GM21619 (cell line): ENCODE measurements around the gene ILF2.
"Not testable (repeated sequence)": the region's sequence is repeated elsewhere in the genome, so short reads cannot be mapped to it uniquely, and the experiment has no call there.

ENCODE experiments used
- ATAC-seq: cut with Tn5 transposase; IDR thresholded peaks from one replicate; pipeline ENCODE4 v1.9.1; 2021; ENCODE audit not compliant: unreplicated experiment

ILF2 gene

GRCh38 chr1:153670859-153671627 lies at the start of gene ILF2:
TSS of gene ILF2 (minus strand) at chr1:153670993. CDS start at chr1:153670922, 71 bp downstream.
- peak; percentile 94 for ATAC-seq

DNA sequence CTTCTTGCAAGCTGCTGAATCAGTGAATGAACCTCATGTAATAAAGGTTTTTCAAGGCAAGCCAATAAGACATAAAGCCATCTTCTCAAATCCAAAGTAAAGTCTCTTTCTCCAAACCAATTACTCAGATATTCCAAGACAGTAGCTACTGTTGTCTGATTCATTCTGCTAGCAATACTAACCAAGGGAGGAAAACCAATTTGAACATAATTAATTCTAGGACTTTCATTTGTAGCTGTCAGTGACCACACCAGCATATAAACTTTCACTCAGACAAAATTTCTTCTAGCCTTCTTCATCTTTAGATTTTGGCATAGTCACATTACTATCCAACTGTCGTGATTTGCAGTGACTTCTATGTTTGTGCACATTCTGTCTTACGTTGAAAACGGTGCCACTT lies 46.5 kb upstream of the ILF2 start:
- ATAC-seq, result no peak

GRCh38 chr1:153716211-153716610 lies 45.4 kb upstream of the ILF2 start:
- not testable (repeated sequence) for ATAC-seq

- no peak for ATAC-seq
Observed at GRCh38 chr1:153711026-153711425, 40.2 kb upstream of the ILF2 start.

DNA sequence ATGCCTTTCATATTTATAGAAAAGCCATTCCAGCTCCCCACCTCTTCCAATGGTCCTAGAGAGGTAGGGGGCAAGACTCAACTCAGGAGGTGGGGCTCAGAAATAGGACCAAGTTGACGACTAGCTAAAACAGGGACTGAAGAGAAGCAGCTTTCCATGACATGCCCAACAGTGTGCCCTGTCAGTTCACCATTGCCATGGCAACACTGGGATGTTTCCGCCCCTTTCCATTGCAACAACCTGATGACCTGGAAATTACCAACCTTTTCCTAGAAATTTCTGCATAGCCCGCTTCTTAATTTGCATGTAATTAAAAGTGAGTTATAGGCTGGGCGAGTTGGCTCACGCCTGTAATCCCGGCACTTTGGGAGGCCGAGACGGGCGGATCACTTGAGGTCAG lies 34.7 kb upstream of the ILF2 start:
- no peak for ATAC-seq

DNA sequence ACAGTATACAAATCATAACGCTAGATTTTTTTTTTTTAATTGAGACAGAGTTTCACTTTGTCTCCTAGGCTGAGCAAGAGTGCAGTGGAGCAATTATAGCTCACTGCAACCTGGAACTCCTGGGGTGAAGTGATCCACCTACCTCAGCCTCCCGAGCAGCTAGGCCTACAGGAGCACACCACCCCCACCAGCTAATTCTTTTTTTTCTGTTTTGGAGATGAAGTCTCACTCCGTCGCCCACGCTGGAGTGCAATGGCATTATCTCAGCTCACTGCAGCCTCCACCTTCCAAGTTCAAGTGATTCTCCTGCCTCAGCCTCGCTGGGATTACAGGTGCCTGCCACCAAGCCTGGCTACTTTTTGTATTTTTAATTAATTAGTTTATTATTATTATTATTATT lies 29.0 kb upstream of the ILF2 start:
- ATAC-seq, result no peak

GRCh38 chr1:153698923-153699714 lies 28.3 kb upstream of the ILF2 start:
- ATAC-seq, result no peak

DNA sequence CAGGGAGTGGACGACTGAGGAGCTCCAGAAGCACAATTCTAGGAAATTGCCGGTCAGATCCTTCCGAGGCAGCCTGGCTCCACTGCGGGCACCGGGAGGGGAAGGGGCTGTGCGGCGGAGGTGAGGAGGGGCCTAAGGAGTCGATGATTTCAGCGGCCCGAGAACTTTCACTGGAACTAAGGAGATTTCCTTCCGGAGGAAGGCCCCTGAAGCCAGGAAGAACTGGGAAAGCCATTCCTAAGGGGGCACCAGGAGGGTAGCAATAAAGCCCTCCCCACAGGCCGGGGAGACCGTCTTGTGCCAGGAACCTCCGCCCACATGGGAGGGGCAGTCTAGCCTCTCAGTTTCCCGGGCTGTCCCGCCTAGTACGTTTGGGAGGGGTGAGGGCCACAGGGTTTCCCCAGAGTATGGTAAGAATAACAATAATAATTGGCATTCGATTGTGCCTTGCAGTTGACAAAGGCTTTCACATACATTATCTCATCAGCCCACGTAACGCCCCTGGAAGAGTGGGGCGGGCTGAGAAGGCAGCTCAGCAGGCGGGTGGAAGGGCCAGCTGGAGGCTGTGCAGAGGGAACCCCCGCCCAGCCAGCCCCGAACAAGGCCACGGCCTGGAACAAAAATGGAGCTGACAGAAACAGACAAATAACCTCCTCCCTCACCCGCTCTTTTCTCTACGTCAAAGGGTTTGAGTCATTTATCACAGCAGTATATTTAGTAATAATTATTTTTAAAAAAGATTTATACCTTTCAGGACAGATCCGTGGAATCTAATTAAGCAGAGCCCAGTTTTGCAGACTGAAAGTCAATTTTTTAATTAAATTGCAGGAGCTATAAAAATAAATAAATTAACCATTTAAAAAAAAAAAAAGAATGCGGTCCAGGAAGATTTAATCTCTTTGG lies 27.5 kb upstream of the ILF2 start:
- no peak for ATAC-seq

DNA sequence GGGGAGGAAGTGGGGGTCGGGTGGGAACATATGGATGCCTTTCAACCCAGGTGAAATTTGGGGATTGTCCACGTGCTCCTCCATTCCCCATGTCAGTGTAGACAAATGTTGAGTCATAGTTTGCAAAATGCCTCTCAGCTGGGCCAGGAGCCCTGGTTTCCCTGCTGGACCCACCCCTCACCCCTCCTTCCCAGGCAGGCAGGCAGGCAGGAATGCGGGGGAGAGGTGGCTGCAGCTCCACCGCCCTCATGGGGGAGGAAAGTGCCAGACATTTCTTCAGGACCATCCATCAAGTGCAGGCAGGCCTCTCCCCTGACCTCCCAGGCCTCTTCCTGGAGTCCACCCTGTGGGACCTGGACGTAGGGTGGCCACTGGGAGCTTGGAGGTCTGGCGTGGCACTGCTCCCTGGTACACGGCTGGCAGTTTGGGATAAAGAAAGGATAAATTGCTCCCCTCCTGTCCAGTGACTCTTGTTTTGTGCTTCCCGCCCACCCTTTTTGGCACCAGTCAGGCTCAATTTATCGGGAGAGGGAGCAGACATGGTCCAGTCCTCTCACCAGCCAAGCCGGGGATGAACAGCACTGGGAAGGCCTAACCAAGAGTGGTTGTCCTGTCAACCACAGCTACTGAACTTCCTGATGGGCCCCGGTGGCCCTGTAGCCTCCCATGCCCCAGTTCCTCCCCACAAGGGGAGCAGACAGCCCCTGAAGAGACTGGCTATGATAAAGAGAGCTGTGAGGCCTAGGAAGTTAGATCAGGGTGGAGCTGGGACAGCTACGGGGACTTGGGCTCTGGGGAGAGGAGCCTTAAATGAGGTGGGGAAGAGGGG lies 26.6 kb upstream of the ILF2 start:
- ATAC-seq, result no peak

- ATAC-seq, result no peak
Observed at GRCh38 chr1:153696741-153697140, 25.9 kb upstream of the ILF2 start.

DNA sequence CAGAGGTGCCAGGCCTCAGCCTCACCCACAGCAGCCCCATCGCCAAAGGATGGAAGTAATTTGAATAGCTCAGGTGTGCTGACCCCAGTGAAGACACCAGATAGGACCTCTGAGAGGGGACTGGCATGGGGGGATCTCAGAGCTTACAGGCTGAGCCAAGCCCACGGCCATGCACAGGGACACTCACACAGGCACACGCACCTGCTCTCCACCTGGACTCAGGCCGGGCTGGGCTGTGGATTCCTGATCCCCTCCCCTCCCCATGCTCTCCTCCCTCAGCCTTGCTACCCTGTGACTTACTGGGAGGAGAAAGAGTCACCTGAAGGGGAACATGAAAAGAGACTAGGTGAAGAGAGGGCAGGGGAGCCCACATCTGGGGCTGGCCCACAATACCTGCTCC lies 22.7 kb upstream of the ILF2 start:
- no peak for ATAC-seq

DNA sequence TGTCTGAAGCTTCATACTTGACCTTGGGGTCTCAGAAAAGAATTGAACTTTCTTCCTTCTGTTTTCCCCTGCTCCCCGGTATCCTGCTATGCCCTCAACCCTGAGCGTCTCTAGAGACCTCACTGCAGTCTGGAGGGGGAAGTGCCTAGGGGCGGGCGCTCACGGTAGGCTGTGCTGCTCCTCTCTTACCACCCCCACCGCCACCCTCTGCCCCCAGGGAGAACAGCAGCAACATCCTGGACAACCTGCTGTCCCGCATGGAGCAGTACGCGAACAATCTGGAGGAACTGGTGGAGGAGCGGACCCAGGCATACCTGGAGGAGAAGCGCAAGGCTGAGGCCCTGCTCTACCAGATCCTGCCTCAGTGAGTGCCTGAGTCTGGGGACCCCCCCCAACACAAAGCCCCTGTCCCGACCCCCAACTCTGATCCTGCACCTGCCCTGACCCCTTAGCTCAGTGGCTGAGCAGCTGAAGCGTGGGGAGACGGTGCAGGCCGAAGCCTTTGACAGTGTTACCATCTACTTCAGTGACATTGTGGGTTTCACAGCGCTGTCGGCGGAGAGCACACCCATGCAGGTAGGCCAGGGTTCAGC lies 18.0 kb upstream of the ILF2 start:
- ATAC-seq, result no peak

GRCh38 chr1:153688276-153688675 lies 17.5 kb upstream of the ILF2 start:
- no peak for ATAC-seq

- no peak for ATAC-seq
Observed at GRCh38 chr1:153687346-153688125, 16.7 kb upstream of the ILF2 start.

DNA sequence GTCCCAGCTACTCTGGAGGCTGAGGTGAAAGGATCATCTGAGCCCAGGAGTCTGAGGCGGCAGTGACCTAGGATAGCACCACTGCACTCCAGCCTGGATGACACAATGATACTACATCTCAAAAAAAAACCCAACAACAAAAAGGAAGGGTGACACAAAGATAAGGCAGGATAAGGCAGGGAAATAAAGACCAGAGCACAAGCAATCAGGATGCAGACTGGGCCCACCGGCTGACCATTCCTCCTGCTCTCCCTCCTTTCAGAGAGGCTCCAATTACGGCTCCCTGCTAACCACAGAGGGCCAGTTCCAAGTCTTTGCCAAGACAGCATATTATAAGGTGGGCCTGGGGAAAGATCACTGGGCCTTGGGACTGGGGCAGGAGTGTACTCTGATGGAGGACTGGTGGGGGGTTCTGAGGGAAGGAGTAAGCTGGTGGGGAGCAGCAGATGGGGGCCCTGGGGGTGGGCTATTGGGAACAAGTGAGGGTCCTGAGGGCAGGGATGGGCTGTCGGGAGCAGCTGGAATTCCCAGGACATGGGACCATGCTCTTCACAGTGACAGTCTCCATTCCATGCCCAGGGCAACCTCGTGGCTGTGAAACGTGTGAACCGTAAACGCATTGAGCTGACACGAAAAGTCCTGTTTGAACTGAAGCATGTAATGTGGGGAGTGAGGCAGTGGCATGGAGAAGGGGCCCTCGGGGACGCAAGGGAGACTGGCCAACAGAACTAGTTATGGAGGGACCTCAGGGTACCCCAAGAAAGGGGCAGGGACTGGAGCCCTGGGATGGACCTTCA lies 14.9 kb upstream of the ILF2 start:
- ATAC-seq, result no peak

DNA sequence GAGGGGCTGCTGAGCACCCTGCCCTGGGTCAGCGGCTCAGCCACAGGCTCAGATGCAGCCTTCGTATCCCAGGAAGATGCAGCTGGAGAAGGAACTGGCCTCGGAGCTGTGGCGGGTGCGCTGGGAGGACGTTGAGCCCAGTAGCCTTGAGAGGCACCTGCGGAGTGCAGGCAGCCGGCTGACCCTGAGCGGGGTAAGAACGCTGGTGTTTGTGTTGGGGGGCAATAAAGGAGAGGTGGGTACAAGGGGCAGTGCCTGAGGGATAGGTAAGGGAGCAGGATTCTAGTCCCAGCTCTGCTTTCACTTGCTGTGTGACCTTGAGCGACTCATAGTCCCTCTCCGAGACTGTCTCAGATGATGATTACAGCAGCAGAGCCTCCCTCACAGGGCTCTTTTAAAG lies 14.1 kb upstream of the ILF2 start:
- no peak for ATAC-seq

DNA sequence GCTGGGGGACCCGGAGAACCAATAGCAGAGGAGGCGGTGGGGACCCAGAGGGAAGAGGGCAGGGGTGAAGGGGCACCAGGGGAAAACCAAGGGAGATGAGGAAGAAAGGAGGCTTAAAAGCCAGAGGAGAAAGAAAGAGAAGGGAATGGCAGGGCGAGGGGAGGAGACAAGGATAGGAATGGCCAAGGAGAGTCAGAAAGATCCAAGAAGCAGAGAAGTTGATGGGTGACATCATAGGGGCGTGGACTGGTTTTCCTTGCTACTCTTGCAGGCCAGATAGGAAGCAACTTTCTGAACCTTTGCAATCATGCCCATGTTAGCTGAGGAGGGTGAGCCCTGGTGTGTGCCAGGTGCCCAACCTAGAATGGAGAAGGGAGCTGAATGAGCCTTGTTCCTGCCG lies 13.1 kb upstream of the ILF2 start:
- no peak for ATAC-seq

DNA sequence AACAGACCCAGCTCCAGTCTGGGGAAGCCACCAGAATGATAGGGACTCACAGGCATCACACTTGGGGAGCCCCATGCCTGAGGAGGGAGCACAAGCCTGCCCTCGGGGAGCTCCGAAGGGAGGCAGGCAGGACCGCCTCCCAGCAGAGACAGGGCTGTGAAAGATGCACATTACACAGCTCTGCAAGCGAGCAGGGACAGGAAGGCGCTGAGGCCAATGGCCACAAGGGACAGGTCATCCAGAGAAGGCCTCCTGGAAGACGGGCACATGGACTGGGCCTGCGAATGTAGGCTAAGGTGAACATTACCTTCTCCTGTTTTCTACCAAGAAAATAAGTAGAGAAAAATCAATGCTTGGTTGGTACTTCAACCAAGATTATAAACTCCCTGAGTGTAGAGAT lies 11.9 kb upstream of the ILF2 start:
- no peak for ATAC-seq

DNA sequence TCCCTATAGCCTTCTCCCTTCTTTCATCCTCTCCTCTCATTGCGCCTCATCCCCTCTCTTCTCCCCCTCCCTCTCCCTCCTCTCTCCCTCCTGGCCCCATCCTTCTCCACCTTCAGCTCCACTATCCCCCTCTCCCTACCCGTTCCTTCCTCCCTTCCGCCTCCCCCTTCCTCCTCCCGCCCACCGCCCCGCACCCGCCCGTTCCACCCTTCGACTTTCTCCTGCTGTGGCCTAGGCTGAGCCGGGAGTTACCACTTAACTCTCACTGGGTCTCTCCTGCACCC lies 9.3 kb upstream of the ILF2 start:
- no peak for ATAC-seq
